HEK293T (cell line): ENCODE results near the gene RBM10.

ENCODE experiments used
- ARNT ChIP-seq: fragments of 450-650 bp; IDR thresholded peaks from 2 replicates; pipeline ENCODE4 v1.6.1; 2017; ENCODE audit warnings: mild to moderate bottlenecking
- BHLHE40 ChIP-seq: fragments of 450-650 bp; IDR thresholded peaks from 2 replicates; pipeline ENCODE4 v1.6.1; 2016; ENCODE audit warnings: mild to moderate bottlenecking, moderate library complexity, borderline replicate concordance
- FOXA1 ChIP-seq: fragments of 450-650 bp; IDR thresholded peaks from 2 replicates; pipeline ENCODE4 v1.6.1; 2016; ENCODE audit warnings: mild to moderate bottlenecking
- FOXM1 ChIP-seq: fragments of 450-650 bp; IDR thresholded peaks from 2 replicates; pipeline ENCODE4 v1.6.1; 2017; ENCODE audit warnings: mild to moderate bottlenecking, borderline replicate concordance
- HDGF ChIP-seq: fragments of 450-650 bp; IDR thresholded peaks from 2 replicates; pipeline ENCODE4 v1.6.1; 2017; ENCODE audit warnings: antibody characterized with exemption, borderline replicate concordance
- PKNOX1 ChIP-seq: fragments of 450-650 bp; IDR thresholded peaks from 2 replicates; pipeline ENCODE4 v1.6.1; 2016
- SUZ12 ChIP-seq: fragments of 450-650 bp; IDR thresholded peaks from 2 replicates; pipeline ENCODE4 v1.6.1; 2016; ENCODE audit warnings: mild to moderate bottlenecking
- TARDBP ChIP-seq: fragments of 450-650 bp; IDR thresholded peaks from 2 replicates; pipeline ENCODE4 v1.6.1; 2016

- TF ChIP-seq PKNOX1 (no peak), BHLHE40 (no peak), TARDBP (no peak), SUZ12 (no peak), HDGF (no peak), FOXA1 (no peak), ARNT (no peak), FOXM1 (no peak)
Measured at GRCh38 chrX:47156611-47157520, 11.8 kb downstream of the RBM10 start.
